ENCODE results near the gene JMJD8. TPM values are rescaled to one million over a fixed set of nuclear protein-coding genes. Genes with fewer than 3 reads are reported as not detected.
A peak's percentile ranks its signal among the peaks of the same experiment; 100 is the strongest.

JMJD8 gene
- total and polyA plus RNA-seq, 11 donors = 36.2 to 103 (median 44.1) TPM

DNA sequence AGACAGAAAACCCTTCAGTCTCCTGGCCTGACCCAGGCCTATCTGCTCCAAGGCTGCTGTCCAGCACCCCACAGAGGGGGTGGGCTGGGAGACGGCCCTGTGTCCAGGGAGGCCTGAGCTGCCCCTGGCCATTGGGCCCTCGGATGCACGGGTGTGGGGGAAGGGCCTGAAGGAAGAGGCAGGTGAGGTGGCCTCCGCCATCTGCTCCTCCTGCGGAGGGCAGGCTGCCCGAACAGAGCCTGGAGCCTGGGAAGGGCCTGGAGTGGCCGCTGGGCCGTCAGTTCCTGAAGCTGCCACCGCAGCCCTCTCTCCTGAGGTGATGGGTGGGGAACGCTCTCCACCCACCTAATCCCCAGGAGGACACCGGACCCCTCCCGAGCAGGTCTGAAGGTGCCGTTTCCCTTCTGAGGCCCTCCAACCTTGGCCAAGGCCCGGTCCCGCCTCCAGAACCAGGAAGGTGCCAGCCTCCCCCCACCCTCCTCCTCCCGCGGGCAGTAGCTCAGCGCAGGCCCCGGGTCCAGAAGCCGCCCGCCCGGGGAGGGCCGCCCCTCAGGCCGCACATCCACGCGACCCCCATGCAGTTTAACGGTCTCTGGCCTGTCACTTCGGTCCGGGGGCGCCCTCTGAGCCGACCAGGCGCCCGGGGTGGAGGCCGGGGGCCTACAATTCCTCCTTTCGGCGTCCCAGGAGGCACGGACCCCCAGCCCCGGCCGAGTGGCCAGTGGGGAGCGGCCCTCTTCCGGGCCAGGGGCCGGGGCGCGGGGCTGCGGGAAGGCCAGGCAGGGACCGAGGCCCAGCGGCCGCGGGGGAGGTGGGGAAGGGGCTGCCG lies 20.6 kb upstream of the JMJD8 start:
- Histone ChIP-seq H3K4me1 (peaks cover 0 to 34% (median 4%) of the 10 kb centered on the region in 12 donors), H3K4me3 (peak overlapping the region in 1 of 12 donors; percentile 44), H3K36me3 (no peaks in the 10 kb centered on the region), H3K27ac (no peak overlapping the region), H3K27me3 (peaks cover 37 to 91% (median 86%) of the 10 kb centered on the region in 9 donors), H3K9me3 (no peaks in the 10 kb centered on the region)
- DNase-seq (no peak), ATAC-seq (no peak)
- 12 to 26% (median 18%) methylated on average over 16 to 50 of the region's 50 CpGs for WGBS, 4 donors
- TF ChIP-seq, protein P1, sequence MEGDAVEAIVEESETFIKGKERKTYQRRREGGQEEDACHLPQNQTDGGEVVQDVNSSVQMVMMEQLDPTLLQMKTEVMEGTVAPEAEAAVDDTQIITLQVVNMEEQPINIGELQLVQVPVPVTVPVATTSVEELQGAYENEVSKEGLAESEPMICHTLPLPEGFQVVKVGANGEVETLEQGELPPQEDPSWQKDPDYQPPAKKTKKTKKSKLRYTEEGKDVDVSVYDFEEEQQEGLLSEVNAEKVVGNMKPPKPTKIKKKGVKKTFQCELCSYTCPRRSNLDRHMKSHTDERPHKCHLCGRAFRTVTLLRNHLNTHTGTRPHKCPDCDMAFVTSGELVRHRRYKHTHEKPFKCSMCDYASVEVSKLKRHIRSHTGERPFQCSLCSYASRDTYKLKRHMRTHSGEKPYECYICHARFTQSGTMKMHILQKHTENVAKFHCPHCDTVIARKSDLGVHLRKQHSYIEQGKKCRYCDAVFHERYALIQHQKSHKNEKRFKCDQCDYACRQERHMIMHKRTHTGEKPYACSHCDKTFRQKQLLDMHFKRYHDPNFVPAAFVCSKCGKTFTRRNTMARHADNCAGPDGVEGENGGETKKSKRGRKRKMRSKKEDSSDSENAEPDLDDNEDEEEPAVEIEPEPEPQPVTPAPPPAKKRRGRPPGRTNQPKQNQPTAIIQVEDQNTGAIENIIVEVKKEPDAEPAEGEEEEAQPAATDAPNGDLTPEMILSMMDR (IDR thresholded peaks at IDR 0.05) = no peak
- TF ChIP-seq POLR2A (IDR thresholded peaks at IDR 0.05) = no peak
- intact Hi-C loops (cut with DNase I) = no loop called here

- peaks cover 0 to 33% (median 4%) of the 10 kb centered on the region in 12 donors for H3K4me1 ChIP-seq
- ATAC-seq (no peak), DNase-seq (no peak)
- H3K4me3 ChIP-seq = no peak overlapping the region
- H3K36me3 ChIP-seq = no peaks in the 10 kb centered on the region
- H3K27me3 ChIP-seq = peaks cover 37 to 94% (median 89%) of the 10 kb centered on the region in 9 donors
- no peaks in the 10 kb centered on the region for H3K9me3 ChIP-seq
- 44 to 69% (median 61%) methylated on average over 5 to 7 of the region's 7 CpGs for WGBS, 4 donors
- intact Hi-C loops (cut with DNase I) = no loop called here
- H3K27ac ChIP-seq = no peak overlapping the region
- no peak for TF ChIP-seq POLR2A (IDR thresholded peaks at IDR 0.05)
- TF ChIP-seq, protein P1 (IDR thresholded peaks at IDR 0.05) = no peak
Observed at GRCh38 chr16:704047-704446, 19.9 kb upstream of the JMJD8 start.

DNA sequence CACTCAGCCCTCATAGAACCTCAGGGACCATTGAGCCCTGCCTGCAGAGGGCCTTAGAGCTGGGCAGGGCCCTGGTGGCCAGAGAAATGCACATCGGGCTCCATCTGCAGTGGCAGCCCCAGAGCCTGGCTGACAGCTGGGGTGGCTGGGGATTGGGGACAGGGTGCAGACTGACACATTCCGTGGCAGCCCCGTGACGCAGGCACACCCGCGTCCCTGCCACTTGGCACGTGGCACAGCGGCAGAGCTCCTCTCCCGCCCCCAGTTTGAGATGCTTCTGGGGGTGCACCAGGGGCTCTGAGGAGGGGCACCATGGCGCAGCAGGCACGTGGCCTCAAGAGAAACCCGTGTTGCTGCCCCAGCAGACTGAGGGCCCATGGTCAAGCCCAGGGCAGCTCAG lies 19.3 kb upstream of the JMJD8 start:
- Histone ChIP-seq H3K27me3 (peaks cover 37 to 94% (median 84%) of the 10 kb centered on the region in 9 donors), H3K4me1 (peaks cover 0 to 33% (median 4%) of the 10 kb centered on the region in 12 donors), H3K4me3 (no peak overlapping the region), H3K36me3 (no peaks in the 10 kb centered on the region), H3K27ac (no peak overlapping the region), H3K9me3 (no peaks in the 10 kb centered on the region)
- 82 to 90% (median 87%) methylated on average over 10 to 12 of the region's 12 CpGs for WGBS, 4 donors
- intact Hi-C loops (cut with DNase I) = no loop called here
- DNase-seq (no peak), ATAC-seq (no peak)
- TF ChIP-seq, protein P1 (IDR thresholded peaks at IDR 0.05) = no peak
- TF ChIP-seq POLR2A (IDR thresholded peaks at IDR 0.05) = no peak

- Histone ChIP-seq H3K36me3 (no peaks in the 10 kb centered on the region), H3K27me3 (peaks cover 37 to 97% (median 79%) of the 10 kb centered on the region in 9 donors), H3K4me1 (peaks cover 0 to 33% (median 4%) of the 10 kb centered on the region in 12 donors), H3K9me3 (no peaks in the 10 kb centered on the region), H3K27ac (no peak overlapping the region), H3K4me3 (no peak overlapping the region)
- DNase-seq (no peak), ATAC-seq (no peak)
- 82 to 85% (median 83%) methylated on average over 19 of the region's 19 CpGs for WGBS, 4 donors
- intact Hi-C loops (cut with DNase I) = no loop called here
- TF ChIP-seq, protein P1 (IDR thresholded peaks at IDR 0.05) = no peak
- TF ChIP-seq POLR2A (IDR thresholded peaks at IDR 0.05) = no peak
Observed at GRCh38 chr16:702341-702740, 18.2 kb upstream of the JMJD8 start.
